ENCODE results near the gene ST3GAL4. TPM values are rescaled to one million over a fixed set of nuclear protein-coding genes. Genes with fewer than 3 reads are reported as not detected.

Gene ST3GAL4
- total RNA-seq, 1 experiment from 2014 or later = 17.3 TPM

DNA sequence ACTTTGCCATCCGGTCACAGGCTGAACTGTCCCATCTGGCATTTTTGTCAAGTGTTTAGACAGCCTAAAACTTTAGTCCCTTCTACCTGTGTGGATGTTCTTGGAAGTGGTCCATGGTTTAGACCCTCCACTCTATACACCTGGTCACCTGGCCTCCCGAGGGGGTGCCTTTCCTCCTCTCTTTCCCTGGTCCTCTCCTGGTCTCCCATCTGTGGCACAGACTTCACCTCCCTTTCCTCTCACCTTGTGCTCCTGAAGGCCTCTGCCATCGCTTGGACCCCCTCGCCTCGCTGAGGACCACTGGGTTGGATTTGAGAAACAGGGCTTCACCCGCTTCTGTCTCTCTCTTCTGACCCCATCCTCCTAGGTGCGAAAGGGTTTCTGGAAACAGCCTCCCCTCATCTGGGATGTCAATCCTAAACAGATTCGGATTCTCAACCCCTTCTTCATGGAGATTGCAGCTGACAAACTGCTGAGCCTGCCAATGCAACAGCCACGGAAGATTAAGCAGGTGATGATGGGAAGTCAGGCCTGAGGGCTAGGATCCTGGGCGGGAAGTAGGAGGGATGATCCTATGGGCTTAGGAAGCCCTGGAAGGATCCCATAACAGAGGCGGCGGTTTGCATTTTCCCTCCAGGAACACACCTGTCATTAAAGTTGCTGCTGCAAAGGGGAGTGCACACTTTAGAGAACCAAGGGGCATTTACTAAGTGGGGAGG, 53.6 kb downstream of the ST3GAL4 start:
- H3K36me3 Mint-ChIP-seq = peaks cover 9% of the 10 kb centered on the region
- DNase-seq (ENCODE audit: low spot score) (no peak), ATAC-seq (no peak)
- no peak for TF ChIP-seq RORB (CRISPR knock-in tag; IDR thresholded peaks at IDR 0.05)
- no peak for TF ChIP-seq NFYB (CRISPR knock-in tag; conservative IDR thresholded peaks at IDR 0.05; ENCODE audit: low read depth)
- TF ChIP-seq, protein P1, sequence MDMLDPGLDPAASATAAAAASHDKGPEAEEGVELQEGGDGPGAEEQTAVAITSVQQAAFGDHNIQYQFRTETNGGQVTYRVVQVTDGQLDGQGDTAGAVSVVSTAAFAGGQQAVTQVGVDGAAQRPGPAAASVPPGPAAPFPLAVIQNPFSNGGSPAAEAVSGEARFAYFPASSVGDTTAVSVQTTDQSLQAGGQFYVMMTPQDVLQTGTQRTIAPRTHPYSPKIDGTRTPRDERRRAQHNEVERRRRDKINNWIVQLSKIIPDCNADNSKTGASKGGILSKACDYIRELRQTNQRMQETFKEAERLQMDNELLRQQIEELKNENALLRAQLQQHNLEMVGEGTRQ (CRISPR knock-in tag; IDR thresholded peaks at IDR 0.05) = no peak
- TF ChIP-seq, protein P2, sequence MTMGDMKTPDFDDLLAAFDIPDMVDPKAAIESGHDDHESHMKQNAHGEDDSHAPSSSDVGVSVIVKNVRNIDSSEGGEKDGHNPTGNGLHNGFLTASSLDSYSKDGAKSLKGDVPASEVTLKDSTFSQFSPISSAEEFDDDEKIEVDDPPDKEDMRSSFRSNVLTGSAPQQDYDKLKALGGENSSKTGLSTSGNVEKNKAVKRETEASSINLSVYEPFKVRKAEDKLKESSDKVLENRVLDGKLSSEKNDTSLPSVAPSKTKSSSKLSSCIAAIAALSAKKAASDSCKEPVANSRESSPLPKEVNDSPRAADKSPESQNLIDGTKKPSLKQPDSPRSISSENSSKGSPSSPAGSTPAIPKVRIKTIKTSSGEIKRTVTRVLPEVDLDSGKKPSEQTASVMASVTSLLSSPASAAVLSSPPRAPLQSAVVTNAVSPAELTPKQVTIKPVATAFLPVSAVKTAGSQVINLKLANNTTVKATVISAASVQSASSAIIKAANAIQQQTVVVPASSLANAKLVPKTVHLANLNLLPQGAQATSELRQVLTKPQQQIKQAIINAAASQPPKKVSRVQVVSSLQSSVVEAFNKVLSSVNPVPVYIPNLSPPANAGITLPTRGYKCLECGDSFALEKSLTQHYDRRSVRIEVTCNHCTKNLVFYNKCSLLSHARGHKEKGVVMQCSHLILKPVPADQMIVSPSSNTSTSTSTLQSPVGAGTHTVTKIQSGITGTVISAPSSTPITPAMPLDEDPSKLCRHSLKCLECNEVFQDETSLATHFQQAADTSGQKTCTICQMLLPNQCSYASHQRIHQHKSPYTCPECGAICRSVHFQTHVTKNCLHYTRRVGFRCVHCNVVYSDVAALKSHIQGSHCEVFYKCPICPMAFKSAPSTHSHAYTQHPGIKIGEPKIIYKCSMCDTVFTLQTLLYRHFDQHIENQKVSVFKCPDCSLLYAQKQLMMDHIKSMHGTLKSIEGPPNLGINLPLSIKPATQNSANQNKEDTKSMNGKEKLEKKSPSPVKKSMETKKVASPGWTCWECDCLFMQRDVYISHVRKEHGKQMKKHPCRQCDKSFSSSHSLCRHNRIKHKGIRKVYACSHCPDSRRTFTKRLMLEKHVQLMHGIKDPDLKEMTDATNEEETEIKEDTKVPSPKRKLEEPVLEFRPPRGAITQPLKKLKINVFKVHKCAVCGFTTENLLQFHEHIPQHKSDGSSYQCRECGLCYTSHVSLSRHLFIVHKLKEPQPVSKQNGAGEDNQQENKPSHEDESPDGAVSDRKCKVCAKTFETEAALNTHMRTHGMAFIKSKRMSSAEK (CRISPR knock-in tag; IDR thresholded peaks at IDR 0.05; ENCODE audit: borderline replicate concordance) = no peak
- TF ChIP-seq ZNF317 (CRISPR knock-in tag; IDR thresholded peaks at IDR 0.05; ENCODE audit: borderline replicate concordance, low read depth) = no peak
- TF ChIP-seq OVOL2 (CRISPR knock-in tag; IDR thresholded peaks at IDR 0.05; ENCODE audit: borderline replicate concordance) = no peak
- TF ChIP-seq ZNF138 (CRISPR knock-in tag; conservative IDR thresholded peaks at IDR 0.05) = no peak
- no peak for TF ChIP-seq MYBL2 (CRISPR knock-in tag; IDR thresholded peaks at IDR 0.05)
- TF ChIP-seq NR2C2 (CRISPR knock-in tag; IDR thresholded peaks at IDR 0.05) = no peak
- no peak for TF ChIP-seq ZNF219 (CRISPR knock-in tag; IDR thresholded peaks at IDR 0.05; ENCODE audit: borderline replicate concordance)
- TF ChIP-seq, protein P3, sequence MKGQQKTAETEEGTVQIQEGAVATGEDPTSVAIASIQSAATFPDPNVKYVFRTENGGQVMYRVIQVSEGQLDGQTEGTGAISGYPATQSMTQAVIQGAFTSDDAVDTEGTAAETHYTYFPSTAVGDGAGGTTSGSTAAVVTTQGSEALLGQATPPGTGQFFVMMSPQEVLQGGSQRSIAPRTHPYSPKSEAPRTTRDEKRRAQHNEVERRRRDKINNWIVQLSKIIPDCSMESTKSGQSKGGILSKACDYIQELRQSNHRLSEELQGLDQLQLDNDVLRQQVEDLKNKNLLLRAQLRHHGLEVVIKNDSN (CRISPR knock-in tag; IDR thresholded peaks at IDR 0.05) = no peak
- no peak for TF ChIP-seq ESRRA (CRISPR knock-in tag; IDR thresholded peaks at IDR 0.05; ENCODE audit: borderline replicate concordance)
- TF ChIP-seq, protein P4, sequence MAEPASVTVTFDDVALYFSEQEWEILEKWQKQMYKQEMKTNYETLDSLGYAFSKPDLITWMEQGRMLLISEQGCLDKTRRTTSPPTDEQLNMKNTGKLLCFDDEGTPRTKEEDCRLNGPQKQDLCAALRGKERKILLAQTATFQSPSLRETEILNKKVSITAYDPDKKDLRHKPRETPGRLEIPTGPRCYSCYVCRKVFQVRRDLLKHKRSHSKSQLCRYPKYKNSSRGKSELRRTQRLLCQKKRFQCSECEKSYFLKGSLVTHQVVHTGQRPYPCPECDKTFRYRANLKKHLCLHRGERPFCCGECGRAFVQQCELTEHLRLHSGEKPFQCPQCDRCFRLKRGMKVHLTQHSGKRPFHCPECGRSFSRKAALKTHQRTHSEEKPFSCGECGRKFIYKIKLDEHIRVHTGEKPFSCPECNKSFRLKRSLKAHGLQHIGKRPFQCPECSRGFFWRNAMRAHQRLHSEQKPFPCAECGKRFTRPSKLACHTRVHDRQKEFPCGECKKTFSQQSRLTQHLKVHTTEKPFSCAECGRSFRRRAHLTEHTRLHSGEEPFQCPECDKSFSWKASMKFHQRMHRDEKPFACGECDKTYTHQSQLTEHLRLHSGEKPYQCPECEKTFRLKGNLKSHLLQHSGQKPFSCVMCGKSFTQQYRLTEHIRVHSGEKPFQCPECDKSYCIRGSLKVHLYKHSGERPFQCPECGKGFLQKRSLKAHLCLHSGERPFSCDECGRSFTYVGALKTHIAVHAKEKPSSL (CRISPR knock-in tag; conservative IDR thresholded peaks at IDR 0.05) = no peak
- TF ChIP-seq, protein P5, sequence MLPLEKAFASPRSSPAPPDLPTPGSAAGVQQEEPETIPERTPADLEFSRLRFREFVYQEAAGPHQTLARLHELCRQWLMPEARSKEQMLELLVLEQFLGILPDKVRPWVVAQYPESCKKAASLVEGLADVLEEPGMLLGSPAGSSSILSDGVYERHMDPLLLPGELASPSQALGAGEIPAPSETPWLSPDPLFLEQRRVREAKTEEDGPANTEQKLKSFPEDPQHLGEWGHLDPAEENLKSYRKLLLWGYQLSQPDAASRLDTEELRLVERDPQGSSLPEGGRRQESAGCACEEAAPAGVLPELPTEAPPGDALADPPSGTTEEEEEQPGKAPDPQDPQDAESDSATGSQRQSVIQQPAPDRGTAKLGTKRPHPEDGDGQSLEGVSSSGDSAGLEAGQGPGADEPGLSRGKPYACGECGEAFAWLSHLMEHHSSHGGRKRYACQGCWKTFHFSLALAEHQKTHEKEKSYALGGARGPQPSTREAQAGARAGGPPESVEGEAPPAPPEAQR (CRISPR knock-in tag; IDR thresholded peaks at IDR 0.05) = no peak
- no peak for TF ChIP-seq KAT7 (CRISPR knock-in tag; IDR thresholded peaks at IDR 0.05; ENCODE audit: borderline replicate concordance)
- TF ChIP-seq CREM (CRISPR knock-in tag; IDR thresholded peaks at IDR 0.05) = no peak
- TF ChIP-seq, protein P6, sequence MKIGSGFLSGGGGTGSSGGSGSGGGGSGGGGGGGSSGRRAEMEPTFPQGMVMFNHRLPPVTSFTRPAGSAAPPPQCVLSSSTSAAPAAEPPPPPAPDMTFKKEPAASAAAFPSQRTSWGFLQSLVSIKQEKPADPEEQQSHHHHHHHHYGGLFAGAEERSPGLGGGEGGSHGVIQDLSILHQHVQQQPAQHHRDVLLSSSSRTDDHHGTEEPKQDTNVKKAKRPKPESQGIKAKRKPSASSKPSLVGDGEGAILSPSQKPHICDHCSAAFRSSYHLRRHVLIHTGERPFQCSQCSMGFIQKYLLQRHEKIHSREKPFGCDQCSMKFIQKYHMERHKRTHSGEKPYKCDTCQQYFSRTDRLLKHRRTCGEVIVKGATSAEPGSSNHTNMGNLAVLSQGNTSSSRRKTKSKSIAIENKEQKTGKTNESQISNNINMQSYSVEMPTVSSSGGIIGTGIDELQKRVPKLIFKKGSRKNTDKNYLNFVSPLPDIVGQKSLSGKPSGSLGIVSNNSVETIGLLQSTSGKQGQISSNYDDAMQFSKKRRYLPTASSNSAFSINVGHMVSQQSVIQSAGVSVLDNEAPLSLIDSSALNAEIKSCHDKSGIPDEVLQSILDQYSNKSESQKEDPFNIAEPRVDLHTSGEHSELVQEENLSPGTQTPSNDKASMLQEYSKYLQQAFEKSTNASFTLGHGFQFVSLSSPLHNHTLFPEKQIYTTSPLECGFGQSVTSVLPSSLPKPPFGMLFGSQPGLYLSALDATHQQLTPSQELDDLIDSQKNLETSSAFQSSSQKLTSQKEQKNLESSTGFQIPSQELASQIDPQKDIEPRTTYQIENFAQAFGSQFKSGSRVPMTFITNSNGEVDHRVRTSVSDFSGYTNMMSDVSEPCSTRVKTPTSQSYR (CRISPR knock-in tag; IDR thresholded peaks at IDR 0.05) = no peak
- CTCF ChIA-PET = no interaction called here
- H3K4me1 Mint-ChIP-seq = peaks cover 16% of the 10 kb centered on the region
- POLR2A ChIA-PET = no interaction called here
- no peaks in the 10 kb centered on the region for H3K9me3 Mint-ChIP-seq
- H3K27ac Mint-ChIP-seq = no peak overlapping the region
- no peak overlapping the region for H3K4me3 Mint-ChIP-seq
- H3K27me3 Mint-ChIP-seq (ENCODE audit: low read depth) = no peaks in the 10 kb centered on the region
